GM19395 (cell line): ENCODE data around the gene CORO7.
"Not testable (repeated sequence)": the region's sequence is repeated elsewhere in the genome, so short reads cannot be mapped to it uniquely, and the experiment has no call there.

ENCODE experiments used
- ATAC-seq: cut with Tn5 transposase; IDR thresholded peaks from one replicate; pipeline ENCODE4 v1.9.1; 2021; ENCODE audit warnings: mild to moderate bottlenecking, moderate library complexity; ENCODE audit not compliant: unreplicated experiment

The CORO7 gene

GRCh38 chr16:4403133-4403949 is 13.1 kb downstream of the CORO7 start:
- ATAC-seq, result no peak

DNA sequence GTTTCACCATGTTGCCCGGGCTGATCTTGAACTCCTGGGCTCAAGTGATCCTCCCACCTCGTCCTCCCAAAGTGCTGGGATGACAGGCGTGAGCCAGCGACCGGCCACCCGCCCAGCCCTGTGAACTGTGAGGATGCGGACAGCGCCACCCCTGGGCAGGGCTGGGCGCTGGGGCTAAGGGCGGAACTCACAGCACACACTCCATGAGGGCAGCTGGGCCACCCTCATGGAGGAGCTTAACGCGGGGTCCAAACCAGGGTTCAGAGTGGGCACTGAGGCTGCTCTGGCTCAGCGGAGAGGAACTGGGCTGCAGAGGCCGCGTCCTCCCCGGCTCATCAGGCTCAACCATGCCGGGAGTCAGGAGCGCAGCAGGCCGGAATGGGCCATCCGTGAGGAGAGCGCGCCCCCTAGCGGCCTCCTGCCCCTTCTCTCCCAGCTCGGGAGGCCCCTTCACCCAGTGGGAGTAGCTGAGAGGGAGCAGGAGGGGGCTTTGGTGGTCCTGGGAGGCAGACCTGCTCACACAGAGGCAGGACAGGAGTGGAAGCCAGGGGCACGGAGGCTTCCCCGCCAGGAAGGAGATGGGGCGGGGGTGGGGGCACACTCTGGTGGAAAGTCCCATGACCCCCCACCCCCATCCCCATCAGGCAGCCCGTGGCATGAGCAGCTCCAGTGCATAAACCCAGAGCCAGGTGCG is 13.8 kb downstream of the CORO7 start:
- no peak for ATAC-seq

- no peak for ATAC-seq
Observed at GRCh38 chr16:4401510-4401909, 14.9 kb downstream of the CORO7 start.

GRCh38 chr16:4401094-4401501 is 15.3 kb downstream of the CORO7 start:
- ATAC-seq, result no peak

GRCh38 chr16:4399001-4399730 is 17.2 kb downstream of the CORO7 start:
- no peak for ATAC-seq

DNA sequence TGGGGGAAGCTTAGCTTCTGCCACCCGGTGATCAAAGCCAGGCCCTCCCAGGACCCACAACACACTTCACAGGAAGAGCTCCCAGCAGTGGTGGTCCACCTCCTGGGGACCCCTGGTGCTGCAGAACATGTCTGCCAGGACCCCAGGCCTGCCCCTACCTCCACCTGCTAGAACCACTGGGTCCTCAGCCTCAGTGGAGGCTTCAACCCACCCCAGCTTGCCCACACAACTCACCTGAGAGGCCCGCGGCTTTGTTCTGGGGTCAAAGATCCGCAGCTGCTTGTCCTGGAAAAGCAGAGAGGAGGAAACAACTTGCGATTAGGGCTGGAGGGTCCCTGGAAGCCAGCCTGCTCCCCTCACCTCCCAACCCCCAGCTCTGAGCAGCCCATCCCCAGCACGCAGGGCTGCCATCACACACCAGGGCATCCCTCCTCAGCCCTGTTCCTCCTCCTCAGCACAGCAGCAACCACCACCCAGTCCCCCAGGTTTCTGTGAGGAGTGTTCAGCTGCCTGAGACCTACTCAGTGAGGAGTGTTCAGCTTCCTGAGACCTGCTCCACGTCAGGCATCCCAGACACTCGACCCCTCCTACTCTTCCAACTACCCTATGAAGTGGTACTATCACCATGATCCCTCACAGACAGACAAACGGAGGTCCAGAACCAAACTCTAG is 21.2 kb downstream of the CORO7 start:
- ATAC-seq, result no peak

GRCh38 chr16:4393850-4394249 is 22.5 kb downstream of the CORO7 start:
- ATAC-seq, result not testable (repeated sequence)

DNA sequence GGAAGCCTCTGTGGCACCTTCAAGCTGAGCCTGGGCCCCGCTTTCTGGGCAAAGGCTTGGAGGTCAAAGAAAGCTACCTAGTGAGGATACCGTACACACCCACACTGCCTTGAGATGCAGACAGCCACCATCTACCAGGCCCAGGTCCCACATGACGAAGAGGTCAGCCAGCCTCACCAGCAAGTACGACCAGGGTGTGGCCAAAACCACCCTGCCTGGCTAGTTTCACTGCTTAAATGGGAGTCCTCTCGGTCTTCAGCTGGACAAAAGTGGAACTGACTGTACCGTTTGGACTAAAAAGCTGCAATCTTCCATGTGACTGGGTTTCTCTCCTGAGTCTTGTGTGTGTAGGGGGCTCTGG is 23.2 kb downstream of the CORO7 start:
- ATAC-seq, result no peak

DNA sequence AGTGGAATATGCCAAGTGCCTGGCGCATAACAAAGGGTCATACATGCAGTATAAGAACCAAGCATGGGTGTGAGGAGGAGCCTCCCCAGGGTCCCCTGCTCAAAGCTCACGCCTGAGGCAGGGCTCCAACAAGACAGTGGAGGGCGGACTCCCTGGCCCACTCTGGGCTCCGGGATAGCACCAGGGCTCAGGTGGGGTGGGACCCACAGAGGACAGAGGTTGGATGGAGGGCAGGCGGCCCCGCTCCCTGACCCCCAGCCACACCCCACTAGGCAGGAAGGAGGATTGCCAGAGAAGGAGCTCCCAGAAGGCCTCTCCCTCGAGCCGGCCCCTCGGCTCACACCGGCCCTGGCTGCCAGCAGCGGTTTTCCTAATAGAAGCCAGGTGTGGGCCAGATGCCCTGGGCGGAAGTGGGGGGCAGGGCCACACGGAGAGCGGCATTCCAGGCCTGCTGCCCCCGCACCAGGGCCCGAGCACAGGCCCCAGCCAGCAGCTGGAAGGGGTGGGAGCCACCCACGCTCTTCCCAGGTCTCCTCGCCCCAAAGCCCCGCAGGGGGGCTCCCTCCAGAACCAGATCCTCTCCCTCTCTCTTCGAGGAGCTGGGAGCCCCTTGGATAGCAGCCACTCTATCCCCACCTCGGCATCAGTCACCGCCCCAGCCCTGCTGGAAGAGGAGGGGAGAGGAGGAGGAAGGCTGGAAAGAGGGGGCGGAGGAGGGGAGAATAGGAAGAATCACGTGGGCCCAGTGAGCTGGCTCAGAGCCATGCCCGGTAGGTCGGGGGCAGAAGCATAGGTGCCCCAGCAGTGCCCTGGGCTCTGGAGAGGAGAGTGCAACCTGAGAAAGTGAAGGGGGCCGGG is 23.8 kb downstream of the CORO7 start:
- no peak for ATAC-seq

DNA sequence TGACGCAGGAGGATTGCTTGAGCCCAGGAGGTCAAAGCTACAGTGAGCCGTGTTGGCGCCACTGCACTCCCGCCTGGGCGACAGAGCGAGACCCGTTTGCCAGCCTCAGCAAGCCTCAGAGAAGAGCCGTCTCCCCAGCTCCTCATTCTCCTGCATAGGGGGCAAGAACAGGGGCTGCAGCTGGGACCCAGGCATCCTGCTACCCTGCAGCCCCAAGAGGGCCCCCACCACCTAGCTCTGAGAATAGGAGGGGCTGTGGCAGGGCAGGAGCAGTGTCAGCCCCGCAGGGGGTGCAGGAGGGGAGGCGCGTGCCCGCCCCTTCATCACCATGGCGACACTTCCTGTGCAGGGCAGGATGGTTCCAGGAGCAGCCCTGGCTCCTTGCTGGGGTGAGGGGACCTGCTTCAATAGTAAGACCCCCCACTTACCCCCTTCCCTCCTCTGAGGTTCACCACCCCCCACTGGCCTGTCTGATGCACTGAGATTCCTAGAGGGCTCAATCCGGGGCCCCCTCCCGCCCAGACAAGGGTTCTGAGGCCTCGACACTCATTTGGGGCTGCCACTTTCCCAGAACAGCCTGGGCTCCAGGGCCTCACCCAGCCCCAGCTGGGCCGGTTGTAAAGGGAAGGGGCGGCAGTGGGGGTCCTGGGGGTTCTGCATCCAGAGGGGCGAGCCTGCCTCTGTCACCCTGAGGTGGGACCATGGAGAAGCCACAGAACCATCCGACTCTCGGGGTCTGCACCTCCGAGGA is 24.6 kb downstream of the CORO7 start:
- ATAC-seq, result no peak

DNA sequence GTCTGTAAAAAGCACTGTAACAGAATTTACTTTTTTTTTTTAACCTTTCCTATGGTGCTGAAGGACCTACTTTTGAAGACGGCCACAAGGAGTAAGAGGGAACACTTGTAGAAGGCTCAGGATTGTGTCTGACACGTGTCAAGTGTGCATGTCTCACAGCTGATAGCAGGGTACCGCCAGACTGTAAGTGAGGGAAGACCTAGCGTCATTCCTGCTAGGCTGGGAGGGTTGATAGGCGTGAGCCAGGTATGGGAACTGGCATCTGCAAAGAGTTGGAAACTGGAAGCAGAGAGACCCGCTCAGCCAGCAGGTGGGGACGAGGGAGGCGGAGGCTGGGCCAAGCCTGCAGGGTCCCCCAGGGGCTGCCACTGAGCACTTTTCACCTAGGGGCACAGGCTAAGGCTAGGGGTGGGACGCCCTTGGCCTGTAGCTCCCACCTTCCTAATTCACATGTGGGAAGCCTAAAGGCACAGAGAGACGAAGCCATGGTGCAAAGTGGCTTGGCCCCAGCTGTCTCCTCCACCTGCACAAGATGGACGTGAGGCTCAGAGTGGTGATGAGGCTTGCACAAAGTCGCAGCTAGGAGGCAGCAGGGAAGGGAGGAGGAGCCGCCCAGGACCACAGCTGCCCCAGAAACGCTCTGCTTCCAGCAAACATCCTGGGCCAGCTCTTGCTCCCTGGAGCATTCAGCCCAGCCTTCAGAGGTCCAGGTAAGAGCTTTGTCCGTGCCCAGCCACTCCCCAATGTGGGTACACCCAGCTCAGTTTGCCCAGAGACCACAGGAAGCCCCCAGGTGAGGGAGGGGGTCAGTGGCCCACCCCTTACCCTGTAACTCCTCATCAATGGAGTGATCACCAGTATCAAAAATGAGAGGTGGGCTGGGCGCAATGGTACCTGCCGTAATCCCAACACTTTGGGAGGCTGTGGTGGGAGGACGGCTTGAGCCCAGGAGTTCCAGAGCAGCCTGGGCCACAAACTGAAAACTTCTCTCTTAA is 25.8 kb downstream of the CORO7 start:
- no peak for ATAC-seq

DNA sequence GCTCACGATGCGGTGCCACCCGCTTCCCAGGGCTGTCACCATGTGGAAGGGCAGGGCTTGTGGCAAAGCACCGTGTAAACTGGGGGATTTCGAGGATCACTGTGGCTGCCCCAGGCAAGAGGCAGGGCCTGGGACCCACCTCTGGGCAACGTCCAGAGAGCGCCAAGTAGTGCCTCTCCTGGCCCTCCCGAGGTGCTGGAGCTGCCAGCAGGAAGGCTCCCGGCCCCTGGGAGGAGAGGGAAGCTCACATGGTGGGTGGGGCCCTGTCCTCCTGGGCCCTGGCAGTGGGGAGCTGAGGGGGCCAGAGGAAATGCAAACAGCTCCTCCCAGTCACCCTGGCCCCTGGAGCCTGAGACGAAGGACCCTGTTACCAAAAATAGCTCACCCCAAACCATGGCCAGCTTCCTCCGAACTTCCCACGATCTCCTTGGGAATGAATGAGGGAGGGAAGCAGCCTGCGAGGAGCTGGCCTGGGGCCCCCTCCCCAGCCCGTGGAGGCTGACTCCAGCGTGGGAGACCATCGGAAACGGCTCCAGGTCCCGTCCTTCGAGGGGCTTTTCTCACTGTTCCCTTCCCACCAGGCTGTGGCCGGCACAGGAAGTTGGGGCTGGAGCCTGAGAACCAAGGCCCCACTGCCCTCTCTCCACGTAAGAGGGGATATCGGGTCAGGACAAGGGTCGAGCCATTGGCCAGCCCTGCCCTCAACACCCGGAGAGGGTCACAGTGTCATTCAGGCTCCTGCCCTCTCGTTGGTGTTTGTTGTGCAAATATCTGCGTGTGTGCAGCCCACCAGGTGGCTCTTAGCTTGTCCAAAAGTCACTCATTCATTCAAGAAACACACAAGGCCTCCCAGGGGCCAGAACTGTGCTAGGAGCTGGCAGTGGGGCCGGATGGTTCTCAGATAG is 27.1 kb downstream of the CORO7 start:
- no peak for ATAC-seq

GRCh38 chr16:4388271-4389021 is 27.9 kb downstream of the CORO7 start:
- ATAC-seq, result no peak

DNA sequence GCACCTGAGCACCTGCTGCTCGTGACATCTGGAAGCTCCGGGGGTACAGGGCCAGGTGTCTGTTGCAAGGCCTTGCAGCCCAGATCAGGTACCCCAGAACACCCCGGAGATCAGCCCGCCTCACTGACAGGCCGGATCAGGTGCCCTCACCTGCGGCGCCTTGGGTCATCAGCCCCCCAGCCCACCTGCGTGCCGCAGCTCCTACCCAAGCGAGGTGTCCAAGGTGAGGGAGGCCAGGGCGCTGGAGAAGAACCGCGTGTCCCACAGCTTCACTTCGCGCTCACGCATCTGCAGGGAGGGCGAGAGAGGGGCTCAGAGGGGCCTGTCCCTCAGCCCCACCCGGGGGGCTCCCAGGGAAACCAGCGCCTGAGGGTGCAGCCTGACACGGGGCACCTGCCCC is 28.6 kb downstream of the CORO7 start:
- ATAC-seq, result no peak

DNA sequence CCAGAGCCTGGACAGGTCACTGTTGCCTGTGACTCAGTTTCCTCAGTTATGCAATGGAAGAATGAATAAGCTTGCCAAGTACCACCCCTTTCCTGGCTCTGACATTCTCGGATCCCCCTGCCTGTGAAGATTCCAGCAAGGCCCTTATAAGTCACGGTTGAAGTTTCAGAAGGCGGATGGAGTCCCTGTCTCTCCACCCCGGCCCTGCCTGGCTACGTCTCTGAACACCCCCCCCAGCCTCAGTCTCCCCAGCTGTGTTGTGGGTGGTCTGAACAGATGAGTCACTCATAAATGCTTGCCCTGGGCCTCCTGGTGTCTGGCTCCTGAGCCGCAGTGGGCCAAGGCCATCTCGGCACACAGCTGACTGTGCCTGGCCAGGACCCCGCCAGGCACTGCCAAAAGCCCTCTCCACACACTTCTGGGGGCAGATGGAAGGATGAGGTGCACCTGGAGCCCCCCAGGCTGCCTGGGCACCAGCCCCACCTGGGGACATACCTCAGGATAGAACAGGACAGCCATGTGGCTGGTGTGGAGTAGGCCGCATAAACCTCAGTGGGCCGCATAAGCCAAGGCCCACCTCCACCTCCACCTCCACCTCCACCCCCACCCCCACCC is 29.3 kb downstream of the CORO7 start:
- no peak for ATAC-seq

GRCh38 chr16:4386451-4386805 is 30.0 kb downstream of the CORO7 start:
- ATAC-seq, result no peak
